Measurements from ENCODE around the gene APLF.

APLF gene

DNA sequence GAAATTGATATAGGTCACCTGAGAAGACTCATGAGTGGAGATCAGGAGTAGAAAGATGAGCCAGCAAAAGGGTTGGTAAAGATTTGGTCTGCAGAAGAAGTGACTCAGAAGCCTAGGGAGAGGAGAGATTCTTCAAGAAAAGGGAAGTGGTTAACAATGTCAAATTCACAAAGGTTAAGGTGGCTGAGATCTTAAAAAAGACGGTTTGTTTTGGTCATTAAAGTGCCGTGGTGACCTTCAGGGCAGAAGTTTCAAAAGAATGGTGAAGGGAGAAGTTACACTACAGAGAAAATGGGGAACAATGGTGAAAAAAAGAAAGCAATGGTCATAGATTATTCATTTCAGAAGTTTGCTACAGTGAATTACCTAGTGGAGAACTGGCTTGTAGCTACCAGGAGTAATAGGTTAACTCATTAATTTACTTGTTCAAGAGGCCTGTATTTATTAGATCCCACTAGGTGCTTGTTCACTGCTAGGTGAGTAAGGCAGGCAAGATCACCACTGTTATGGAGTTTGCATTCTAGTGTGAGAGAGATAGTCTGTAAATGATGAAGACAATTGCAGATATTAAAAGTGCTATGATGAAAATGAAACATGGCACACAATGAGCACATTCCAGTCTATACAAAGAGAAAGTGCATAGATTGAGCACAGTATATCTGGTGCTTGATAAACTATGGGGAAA lies 43.3 kb upstream of the APLF start:
- in situ Hi-C loops (cut with MboI; ENCODE audit: low pct_unique_long_range_greater_than_20kb, low sequenced_read_pairs, unreplicated experiment) = no loop called here
- DNase-seq (ENCODE audit: low spot score) = peak; percentile 66
- TF ChIP-seq CTCF (IDR thresholded peaks at IDR 0.05; ENCODE audit: extremely low read depth, insufficient read depth, missing control alignments) = no peak

DNA sequence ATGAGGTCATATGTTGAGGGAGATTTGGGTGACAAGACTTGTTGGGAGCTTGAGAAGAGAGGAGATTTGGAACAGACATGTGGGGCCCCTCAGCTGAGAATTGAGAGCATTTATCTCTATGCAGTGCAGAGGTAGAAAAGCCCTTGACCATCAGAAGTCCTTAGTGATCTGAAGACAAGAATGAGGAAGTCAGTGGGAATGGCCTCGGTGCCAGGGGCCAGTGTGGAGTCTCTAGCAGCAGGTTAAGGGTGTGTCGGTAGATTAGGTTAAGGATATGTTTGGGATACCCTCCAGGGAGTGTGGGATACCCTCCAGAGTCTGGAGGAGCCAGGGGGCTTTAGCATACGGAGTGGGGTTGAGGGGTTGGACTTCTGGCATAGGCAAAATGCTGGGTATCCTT lies 41.9 kb upstream of the APLF start:
- TF ChIP-seq CTCF (IDR thresholded peaks at IDR 0.05; ENCODE audit: extremely low read depth, insufficient read depth, missing control alignments) = no peak
- no peak for DNase-seq (ENCODE audit: low spot score)
- in situ Hi-C loops (cut with MboI; ENCODE audit: low pct_unique_long_range_greater_than_20kb, low sequenced_read_pairs, unreplicated experiment) = no loop called here

- in situ Hi-C loops (cut with MboI; ENCODE audit: low pct_unique_long_range_greater_than_20kb, low sequenced_read_pairs, unreplicated experiment) = no loop called here
- no peak for TF ChIP-seq CTCF (IDR thresholded peaks at IDR 0.05; ENCODE audit: extremely low read depth, insufficient read depth, missing control alignments)
- no peak for DNase-seq (ENCODE audit: low spot score)
These were observed 40.9 kb upstream of the APLF start for GRCh38 chr2:68426446-68426845.

GRCh38 chr2:68426848-68427579 lies 40.4 kb upstream of the APLF start:
- peak; percentile 48 for DNase-seq (ENCODE audit: low spot score)
- no peak for TF ChIP-seq CTCF (IDR thresholded peaks at IDR 0.05; ENCODE audit: extremely low read depth, insufficient read depth, missing control alignments)
- in situ Hi-C loops (cut with MboI; ENCODE audit: low pct_unique_long_range_greater_than_20kb, low sequenced_read_pairs, unreplicated experiment) = no loop called here

DNA sequence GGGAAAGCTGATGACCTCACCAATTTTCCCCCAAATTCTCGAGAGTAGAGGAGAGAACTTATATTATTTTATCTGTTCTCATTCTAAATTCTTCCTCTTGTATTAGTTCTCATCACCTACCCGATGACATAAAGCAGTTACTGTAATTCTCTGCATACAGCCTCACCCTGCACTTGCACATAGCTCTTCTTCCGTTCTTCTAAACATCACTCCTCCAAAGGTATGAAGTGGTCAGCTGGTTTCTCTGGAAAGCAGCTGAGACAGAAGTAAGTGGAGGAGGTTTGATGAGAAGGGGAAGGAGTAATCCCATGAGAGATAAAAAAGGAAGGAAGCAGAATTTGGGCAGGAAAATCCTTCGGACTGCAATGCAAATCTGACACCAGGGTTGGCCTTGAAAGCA lies 39.3 kb upstream of the APLF start:
- DNase-seq (ENCODE audit: low spot score) = no peak
- no peak for TF ChIP-seq CTCF (IDR thresholded peaks at IDR 0.05; ENCODE audit: extremely low read depth, insufficient read depth, missing control alignments)
- in situ Hi-C loops (cut with MboI; ENCODE audit: low pct_unique_long_range_greater_than_20kb, low sequenced_read_pairs, unreplicated experiment) = no loop called here

DNA sequence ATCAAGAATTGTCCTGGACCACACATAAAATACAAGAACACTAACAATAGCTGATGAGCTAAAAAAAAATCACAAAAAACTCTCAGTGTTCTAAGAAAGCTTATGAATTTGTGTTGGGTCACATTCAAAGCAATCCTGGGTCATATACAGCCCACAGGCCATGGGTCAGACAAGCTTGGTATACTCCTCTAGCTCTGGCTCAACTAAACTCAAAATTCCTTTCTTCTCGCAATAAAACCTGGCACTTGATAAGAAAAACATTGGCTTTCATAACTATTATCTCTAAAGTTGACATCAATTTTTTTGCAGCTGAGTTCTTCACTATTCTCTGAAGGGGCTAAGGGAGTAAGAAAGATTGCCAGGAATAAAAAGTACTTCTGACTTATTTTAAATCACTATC lies 38.6 kb upstream of the APLF start:
- no peak for DNase-seq (ENCODE audit: low spot score)
- in situ Hi-C loops (cut with MboI; ENCODE audit: low pct_unique_long_range_greater_than_20kb, low sequenced_read_pairs, unreplicated experiment) = no loop called here
- TF ChIP-seq CTCF (IDR thresholded peaks at IDR 0.05; ENCODE audit: extremely low read depth, insufficient read depth, missing control alignments) = no peak

Measured in GM13977 (cell line).